Liver (tissue), 3 donors: ENCODE data around the gene NEK10.

Experiments
- CTCF ChIP-seq: fragments of 150-350 bp; IDR thresholded peaks from 2 replicates; pipeline ENCODE4 v1.5.1; 2017; ENCODE audit warnings: improper control_type of control experiment, low read depth, low read length; ENCODE audit not compliant: missing input control
- GABPA ChIP-seq, 2 donors: IDR thresholded peaks in 1 of 2; conservative IDR thresholded peaks in 1 of 2; 2 replicates each; pipeline ENCODE4 v1.6.1; 2016; ENCODE audit warnings: antibody characterized with exemption in 2 of 2, mild to moderate bottlenecking in 1 of 2, moderate library complexity in 1 of 2
- HNF4A ChIP-seq, 2 donors: conservative IDR thresholded peaks; 2 replicates each; pipeline ENCODE4 v1.6.1; 2016; ENCODE audit warnings: antibody characterized with exemption in 2 of 2, mild to moderate bottlenecking in 2 of 2
- MAX ChIP-seq: IDR thresholded peaks from 2 replicates; pipeline ENCODE4 v1.6.1; 2016; ENCODE audit warnings: antibody characterized with exemption
- RAD21 ChIP-seq, 2 donors: IDR thresholded peaks; 2 replicates each; pipeline ENCODE4 v1.6.1; 2016; ENCODE audit warnings: antibody characterized with exemption in 2 of 2, mild to moderate bottlenecking in 2 of 2
- REST ChIP-seq: IDR thresholded peaks from 2 replicates; pipeline ENCODE4 v1.6.1; 2016; ENCODE audit warnings: antibody characterized with exemption, mild to moderate bottlenecking
- RXRA ChIP-seq, 2 donors: IDR thresholded peaks; 2 replicates each; pipeline ENCODE4 v1.6.1; 2017 to 2018; ENCODE audit warnings: antibody characterized with exemption in 2 of 2, mild to moderate bottlenecking in 1 of 2
- SP1 ChIP-seq: IDR thresholded peaks from 2 replicates; pipeline ENCODE4 v1.6.1; 2018; ENCODE audit warnings: antibody characterized with exemption, mild to moderate bottlenecking
- TAF1 ChIP-seq: conservative IDR thresholded peaks from 2 replicates; pipeline ENCODE4 v1.6.1; 2016; ENCODE audit warnings: antibody characterized with exemption, mild to moderate bottlenecking
- ZBTB33 ChIP-seq: IDR thresholded peaks from 2 replicates; pipeline ENCODE4 v1.6.1; 2016; ENCODE audit warnings: antibody characterized with exemption
- donor health status: healthy.
- donor health status: healthy.

GRCh38 chr3:27358372-27358771 is 10.8 kb downstream of the NEK10 start:
- TF ChIP-seq CTCF (no peak), GABPA (IDR thresholded peaks at IDR 0.05 in 1 of 2, conservative IDR thresholded peaks at IDR 0.05 in 1 of 2) (no peak), REST (no peak), RXRA (IDR thresholded peaks at IDR 0.05) (no peak), MAX (no peak), RAD21 (IDR thresholded peaks at IDR 0.05) (no peak), SP1 (no peak), HNF4A (conservative IDR thresholded peaks at IDR 0.05) (no peak), ZBTB33 (no peak), TAF1 (no peak)
